Measurements from ENCODE around the gene ZNF407.

ZNF407 gene

DNA sequence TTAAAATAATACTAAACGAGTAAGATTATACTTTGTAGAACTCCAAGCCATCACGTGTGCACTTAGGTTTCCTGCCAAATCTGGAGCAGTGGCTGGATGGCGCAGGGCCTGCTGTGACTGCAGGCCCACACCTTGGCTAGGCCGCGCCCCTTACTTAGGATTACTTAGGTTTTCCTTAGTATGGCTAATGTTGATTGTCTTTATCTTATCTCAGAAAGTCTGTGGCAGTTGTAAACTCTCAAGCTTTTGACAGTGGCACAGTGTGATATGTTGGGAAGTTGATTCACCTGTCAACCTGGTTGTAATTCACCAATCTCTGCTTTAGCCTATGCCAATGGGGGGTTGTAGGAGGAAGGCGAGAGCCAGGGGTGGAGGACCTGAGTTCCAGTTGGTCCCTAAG, 208.4 kb downstream of the ZNF407 start:
- H3K27ac ChIP-seq (ENCODE audit: extremely low read depth, low read depth, low read length) = no peak overlapping the region
- no peaks in the 10 kb centered on the region for H3K9me3 ChIP-seq (ENCODE audit: control insufficient read depth, insufficient read depth, low read depth, low read length)
- ChIA-PET POLR2A (no interaction called here), CTCF (interaction anchor here (1.0 to 2.0 kb wide), 2 partner anchors 14 to 675 kb away, joined by 3 to 18 read pairs; no protein-coding TSS in a partner anchor)
- no peak overlapping the region for H3K4me3 ChIP-seq (ENCODE audit: low read depth, low read length)
- TF ChIP-seq ZFP69B (tag by site-specific recombination; IDR thresholded peaks at IDR 0.05) = no peak
- TF ChIP-seq, protein P1, sequence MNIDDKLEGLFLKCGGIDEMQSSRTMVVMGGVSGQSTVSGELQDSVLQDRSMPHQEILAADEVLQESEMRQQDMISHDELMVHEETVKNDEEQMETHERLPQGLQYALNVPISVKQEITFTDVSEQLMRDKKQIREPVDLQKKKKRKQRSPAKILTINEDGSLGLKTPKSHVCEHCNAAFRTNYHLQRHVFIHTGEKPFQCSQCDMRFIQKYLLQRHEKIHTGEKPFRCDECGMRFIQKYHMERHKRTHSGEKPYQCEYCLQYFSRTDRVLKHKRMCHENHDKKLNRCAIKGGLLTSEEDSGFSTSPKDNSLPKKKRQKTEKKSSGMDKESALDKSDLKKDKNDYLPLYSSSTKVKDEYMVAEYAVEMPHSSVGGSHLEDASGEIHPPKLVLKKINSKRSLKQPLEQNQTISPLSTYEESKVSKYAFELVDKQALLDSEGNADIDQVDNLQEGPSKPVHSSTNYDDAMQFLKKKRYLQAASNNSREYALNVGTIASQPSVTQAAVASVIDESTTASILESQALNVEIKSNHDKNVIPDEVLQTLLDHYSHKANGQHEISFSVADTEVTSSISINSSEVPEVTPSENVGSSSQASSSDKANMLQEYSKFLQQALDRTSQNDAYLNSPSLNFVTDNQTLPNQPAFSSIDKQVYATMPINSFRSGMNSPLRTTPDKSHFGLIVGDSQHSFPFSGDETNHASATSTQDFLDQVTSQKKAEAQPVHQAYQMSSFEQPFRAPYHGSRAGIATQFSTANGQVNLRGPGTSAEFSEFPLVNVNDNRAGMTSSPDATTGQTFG (tag by site-specific recombination; IDR thresholded peaks at IDR 0.05; ENCODE audit: borderline replicate concordance) = no peak
- no peak for TF ChIP-seq ZNF510 (tag by site-specific recombination; IDR thresholded peaks at IDR 0.05; ENCODE audit: insufficient replicate concordance)
- TF ChIP-seq ZNF501 (tag by site-specific recombination; IDR thresholded peaks at IDR 0.05) = no peak
- no peak for TF ChIP-seq KLF10 (tag by site-specific recombination; IDR thresholded peaks at IDR 0.05)
- no peak for TF ChIP-seq BCL11A (tag by site-specific recombination; IDR thresholded peaks at IDR 0.05; ENCODE audit: low read depth)
- TF ChIP-seq ZNF2 (tag by site-specific recombination; IDR thresholded peaks at IDR 0.05) = no peak
- peak; percentile 63 for TF ChIP-seq FEZF1 (tag by site-specific recombination; IDR thresholded peaks at IDR 0.05)
- TF ChIP-seq KLF16 (tag by site-specific recombination; IDR thresholded peaks at IDR 0.05) = no peak
- no peak for TF ChIP-seq GLIS1 (tag by site-specific recombination; IDR thresholded peaks at IDR 0.05)
- TF ChIP-seq ZNF354C (tag by site-specific recombination; IDR thresholded peaks at IDR 0.05; ENCODE audit: borderline replicate concordance, low read depth) = no peak
- TF ChIP-seq ZXDB (tag by site-specific recombination; IDR thresholded peaks at IDR 0.05) = peak; percentile 21; the same call in 1 of the 2 replicates
- TF ChIP-seq, protein P2, sequence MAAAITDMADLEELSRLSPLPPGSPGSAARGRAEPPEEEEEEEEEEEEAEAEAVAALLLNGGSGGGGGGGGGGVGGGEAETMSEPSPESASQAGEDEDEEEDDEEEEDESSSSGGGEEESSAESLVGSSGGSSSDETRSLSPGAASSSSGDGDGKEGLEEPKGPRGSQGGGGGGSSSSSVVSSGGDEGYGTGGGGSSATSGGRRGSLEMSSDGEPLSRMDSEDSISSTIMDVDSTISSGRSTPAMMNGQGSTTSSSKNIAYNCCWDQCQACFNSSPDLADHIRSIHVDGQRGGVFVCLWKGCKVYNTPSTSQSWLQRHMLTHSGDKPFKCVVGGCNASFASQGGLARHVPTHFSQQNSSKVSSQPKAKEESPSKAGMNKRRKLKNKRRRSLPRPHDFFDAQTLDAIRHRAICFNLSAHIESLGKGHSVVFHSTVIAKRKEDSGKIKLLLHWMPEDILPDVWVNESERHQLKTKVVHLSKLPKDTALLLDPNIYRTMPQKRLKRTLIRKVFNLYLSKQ (tag by site-specific recombination; IDR thresholded peaks at IDR 0.05; ENCODE audit: borderline replicate concordance) = no peak
- TF ChIP-seq ZNF629 (tag by site-specific recombination; IDR thresholded peaks at IDR 0.05) = no peak
- TF ChIP-seq, protein P3, sequence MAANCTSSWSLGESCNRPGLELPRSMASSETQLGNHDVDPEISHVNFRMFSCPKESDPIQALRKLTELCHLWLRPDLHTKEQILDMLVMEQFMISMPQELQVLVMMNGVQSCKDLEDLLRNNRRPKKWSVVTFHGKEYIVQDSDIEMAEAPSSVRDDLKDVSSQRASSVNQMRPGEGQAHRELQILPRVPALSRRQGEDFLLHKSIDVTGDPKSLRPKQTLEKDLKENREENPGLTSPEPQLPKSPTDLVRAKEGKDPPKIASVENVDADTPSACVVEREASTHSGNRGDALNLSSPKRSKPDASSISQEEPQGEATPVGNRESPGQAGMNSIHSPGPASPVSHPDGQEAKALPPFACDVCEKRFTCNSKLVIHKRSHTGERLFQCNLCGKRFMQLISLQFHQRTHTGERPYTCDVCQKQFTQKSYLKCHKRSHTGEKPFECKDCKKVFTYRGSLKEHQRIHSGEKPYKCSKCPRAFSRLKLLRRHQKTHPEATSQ (tag by site-specific recombination; IDR thresholded peaks at IDR 0.05) = no peak
- TF ChIP-seq ZNF214 (tag by site-specific recombination; IDR thresholded peaks at IDR 0.05; ENCODE audit: borderline replicate concordance) = no peak
- no peaks in the 10 kb centered on the region for H3K36me3 ChIP-seq (ENCODE audit: control insufficient read depth in 2 of 2, insufficient read depth in 1 of 2, low read length in 2 of 2)
- peaks cover 23% of the 10 kb centered on the region for H3K4me1 ChIP-seq (ENCODE audit: control insufficient read depth, insufficient read depth, low read length)

DNA sequence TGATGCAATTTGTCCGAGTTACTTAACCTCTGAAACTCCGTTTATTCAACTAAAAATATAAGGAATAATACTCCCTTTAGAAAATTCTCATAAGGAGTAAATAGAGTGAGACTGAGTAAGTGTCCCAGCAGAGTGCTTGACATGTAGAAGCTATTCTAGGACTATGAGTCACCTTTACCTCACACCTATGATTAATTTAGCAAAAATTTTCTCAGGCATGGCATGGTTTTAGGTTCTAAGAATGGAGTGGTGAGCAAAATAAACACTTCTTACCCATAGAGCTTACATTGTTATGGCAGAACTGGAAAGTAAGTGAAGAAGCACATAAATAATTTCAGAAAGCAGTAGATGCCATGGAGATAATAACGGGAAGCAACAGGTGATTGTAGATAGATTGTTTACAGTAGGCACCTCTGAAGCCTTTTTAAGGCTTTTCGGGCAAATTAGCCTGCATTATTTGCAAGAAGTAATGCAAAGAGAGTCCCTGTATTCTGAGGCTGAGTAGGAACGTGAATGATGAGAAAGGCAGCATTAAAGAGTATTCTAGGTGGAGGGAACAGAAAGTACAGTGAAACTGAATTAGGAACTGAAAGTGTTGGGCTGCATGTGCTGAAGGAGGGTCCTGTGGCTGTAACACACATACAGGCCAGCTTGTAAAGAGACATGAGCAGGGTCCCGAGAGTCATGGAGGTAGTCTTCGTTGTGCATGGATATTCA, 209.2 kb downstream of the ZNF407 start:
- ChIA-PET POLR2A (no interaction called here), CTCF (interaction anchor here (1.0 to 2.0 kb wide), 2 partner anchors 13 to 674 kb away, joined by 3 to 18 read pairs; no protein-coding TSS in a partner anchor)
- TF ChIP-seq ZNF629 (tag by site-specific recombination; IDR thresholded peaks at IDR 0.05) = no peak
- TF ChIP-seq ZNF366 (tag by site-specific recombination; conservative IDR thresholded peaks at IDR 0.05) = peak; percentile 18; the same call in 1 of the 2 replicates
- no peak for TF ChIP-seq ZNF157 (tag by site-specific recombination; IDR thresholded peaks at IDR 0.05)
- TF ChIP-seq SCRT1 (tag by site-specific recombination; IDR thresholded peaks at IDR 0.05; ENCODE audit: borderline replicate concordance) = peak; percentile 81; the same call in 1 of the 2 replicates
- no peak for TF ChIP-seq ZNF560 (tag by site-specific recombination; IDR thresholded peaks at IDR 0.05; ENCODE audit: borderline replicate concordance)
- no peak for TF ChIP-seq KLF1 (tag by site-specific recombination; IDR thresholded peaks at IDR 0.05)
- TF ChIP-seq ZNF16 (tag by site-specific recombination; IDR thresholded peaks at IDR 0.05; ENCODE audit: low read depth) = no peak
- TF ChIP-seq ZNF623 (tag by site-specific recombination; IDR thresholded peaks at IDR 0.05) = no peak
- peak; percentile 89 for TF ChIP-seq SCRT2 (tag by site-specific recombination; IDR thresholded peaks at IDR 0.05)
- TF ChIP-seq, protein P4, sequence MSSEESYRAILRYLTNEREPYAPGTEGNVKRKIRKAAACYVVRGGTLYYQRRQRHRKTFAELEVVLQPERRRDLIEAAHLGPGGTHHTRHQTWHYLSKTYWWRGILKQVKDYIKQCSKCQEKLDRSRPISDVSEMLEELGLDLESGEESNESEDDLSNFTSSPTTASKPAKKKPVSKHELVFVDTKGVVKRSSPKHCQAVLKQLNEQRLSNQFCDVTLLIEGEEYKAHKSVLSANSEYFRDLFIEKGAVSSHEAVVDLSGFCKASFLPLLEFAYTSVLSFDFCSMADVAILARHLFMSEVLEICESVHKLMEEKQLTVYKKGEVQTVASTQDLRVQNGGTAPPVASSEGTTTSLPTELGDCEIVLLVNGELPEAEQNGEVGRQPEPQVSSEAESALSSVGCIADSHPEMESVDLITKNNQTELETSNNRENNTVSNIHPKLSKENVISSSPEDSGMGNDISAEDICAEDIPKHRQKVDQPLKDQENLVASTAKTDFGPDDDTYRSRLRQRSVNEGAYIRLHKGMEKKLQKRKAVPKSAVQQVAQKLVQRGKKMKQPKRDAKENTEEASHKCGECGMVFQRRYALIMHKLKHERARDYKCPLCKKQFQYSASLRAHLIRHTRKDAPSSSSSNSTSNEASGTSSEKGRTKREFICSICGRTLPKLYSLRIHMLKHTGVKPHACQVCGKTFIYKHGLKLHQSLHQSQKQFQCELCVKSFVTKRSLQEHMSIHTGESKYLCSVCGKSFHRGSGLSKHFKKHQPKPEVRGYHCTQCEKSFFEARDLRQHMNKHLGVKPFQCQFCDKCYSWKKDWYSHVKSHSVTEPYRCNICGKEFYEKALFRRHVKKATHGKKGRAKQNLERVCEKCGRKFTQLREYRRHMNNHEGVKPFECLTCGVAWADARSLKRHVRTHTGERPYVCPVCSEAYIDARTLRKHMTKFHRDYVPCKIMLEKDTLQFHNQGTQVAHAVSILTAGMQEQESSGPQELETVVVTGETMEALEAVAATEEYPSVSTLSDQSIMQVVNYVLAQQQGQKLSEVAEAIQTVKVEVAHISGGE (tag by site-specific recombination; conservative IDR thresholded peaks at IDR 0.05; ENCODE audit: low read depth) = peak; percentile 54
- TF ChIP-seq ZNF701 (tag by site-specific recombination; IDR thresholded peaks at IDR 0.05) = no peak
- 0 out of 2 replicates have a peak, but pooled peaks have one; percentile 47 for TF ChIP-seq PRDM1 (tag by site-specific recombination; IDR thresholded peaks at IDR 0.05)

More for the DNA sequence above, 209.2 kb downstream of the ZNF407 start:
- Histone ChIP-seq H3K9me3 (ENCODE audit: control insufficient read depth, insufficient read depth, low read depth, low read length) (no peaks in the 10 kb centered on the region), H3K4me3 (ENCODE audit: low read depth, low read length) (no peak overlapping the region), H3K27ac (ENCODE audit: extremely low read depth, low read depth, low read length) (no peak overlapping the region), H3K4me1 (ENCODE audit: control insufficient read depth, insufficient read depth, low read length) (peaks cover 23% of the 10 kb centered on the region), H3K36me3 (ENCODE audit: control insufficient read depth in 2 of 2, insufficient read depth in 1 of 2, low read length in 2 of 2) (no peaks in the 10 kb centered on the region)

Data from HEK293 (cell line).